TTC549 (cell line): ENCODE data around the gene EFNA3.
"Not testable (repeated sequence)": the region's sequence is repeated elsewhere in the genome, so short reads cannot be mapped to it uniquely, and the experiment has no call there.

Experiments used
- FAIRE-seq: peaks from 2 replicates; lab custom pipeline; 2012; peaks lifted over from hg19 to GRCh38; lab: Jason Lieb, UNC

The EFNA3 gene

DNA sequence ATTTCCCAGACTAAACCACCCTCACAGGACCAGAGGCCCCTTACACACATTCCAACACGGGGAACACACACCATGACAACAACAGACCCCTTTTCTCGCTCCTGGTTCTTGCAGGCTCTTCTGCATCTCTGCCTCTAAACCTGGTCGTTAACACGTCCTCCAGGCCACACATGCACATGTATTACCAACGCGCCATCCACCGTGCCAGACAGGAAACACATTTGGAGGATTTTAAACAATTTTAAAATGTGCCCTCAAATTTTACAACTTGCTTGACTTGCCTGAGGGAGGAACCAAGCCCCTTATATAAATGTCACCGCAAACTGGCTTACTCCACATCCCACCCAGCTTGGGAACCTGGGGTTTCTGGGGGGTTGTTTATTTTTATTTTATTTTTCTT, 32.2 kb downstream of the EFNA3 start:
- FAIRE-seq = no peak

DNA sequence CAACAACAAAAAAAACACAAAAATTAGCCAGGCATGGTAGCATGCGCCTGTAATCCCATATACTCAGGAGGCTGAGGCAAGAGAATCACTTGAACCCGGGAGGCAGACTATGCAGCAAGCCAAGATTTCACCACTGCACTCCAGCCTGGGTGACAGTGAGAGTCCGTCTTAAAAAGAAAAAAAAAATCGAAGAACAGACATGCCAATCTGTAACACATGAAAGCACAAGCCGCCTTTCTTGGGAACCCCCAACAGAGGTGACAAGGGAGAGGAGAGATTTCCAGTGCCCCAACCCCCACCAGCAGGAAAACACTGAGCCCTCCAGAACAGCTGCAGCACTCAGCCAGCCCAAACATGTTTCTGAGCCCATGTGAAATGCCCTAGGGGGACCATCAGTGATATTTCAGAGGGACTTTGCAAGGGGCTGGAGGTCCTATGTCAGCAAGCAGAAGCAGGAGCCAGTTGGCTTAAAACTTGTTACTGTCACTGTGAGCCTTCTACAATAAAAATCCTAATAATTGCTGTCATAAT, 34.9 kb downstream of the EFNA3 start:
- FAIRE-seq = no peak

DNA sequence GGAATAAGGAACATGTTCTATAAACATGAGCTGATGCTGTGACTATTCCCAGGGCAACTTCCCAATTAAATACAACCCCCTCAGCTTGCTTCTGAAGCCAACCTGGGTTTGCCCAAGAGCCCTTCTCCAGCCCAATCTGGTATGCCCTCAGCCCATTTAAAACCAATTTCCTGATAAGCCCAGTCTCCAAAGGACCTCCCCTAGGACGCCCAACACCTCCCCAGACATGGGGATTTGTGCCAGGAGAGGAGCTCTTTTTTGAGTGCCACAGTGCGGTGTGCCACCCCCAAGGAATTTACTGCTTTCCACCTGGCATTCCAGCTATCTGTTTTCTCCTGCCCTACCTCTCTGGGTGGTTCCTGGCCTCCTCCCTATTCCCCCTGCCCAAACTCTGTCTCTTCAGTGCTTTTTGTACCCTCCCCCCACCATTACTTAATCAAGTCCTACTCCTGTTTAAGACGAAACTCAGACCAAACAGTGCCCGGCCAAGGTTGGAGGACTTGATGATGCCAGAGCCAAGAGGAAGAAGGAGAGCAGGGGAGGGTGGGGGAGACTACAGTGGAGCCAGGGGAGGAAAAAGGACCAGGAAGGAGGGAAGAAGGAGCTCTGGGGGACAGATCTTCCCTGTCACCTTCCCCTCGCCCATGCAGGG, 37.6 kb downstream of the EFNA3 start:
- FAIRE-seq = no peak

DNA sequence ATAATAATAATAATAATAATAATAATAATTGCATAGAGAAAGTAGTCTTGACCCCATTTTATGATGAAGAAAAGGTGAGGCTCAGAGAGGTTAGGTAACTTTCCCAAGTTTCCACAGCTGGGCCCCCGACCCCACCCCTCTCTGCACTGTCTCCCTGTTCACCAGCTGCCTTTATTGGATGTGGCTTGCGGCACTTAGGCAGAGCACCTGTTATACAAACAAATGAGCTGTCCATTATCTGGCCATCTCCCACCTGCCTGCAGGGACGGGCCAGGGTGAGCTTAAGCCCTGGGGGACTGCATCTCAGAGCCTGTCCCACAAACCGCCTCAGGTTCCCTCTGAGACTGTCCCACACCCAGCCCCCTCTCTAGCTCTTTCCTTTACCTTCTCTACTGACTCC, 39.0 kb downstream of the EFNA3 start:
- FAIRE-seq = no peak

DNA sequence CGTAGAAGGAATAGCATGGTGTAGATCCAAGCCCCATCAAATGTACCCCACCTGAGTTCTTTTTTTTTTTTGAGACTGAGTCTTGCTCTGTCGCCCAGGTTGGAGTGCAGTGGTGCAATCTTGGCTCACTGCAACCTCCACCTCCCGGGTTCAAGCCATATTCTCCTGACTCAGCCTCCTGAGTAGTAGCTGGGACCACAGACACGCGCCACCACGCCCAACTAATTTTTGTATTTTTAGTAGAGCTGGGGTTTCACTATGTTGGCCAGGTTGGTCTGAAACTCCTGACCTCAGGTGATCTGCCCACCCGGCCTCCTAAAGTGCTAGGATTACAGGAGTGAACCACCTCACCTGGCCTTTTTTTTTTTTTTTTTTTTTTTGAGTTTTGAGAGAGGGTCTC, 39.5 kb downstream of the EFNA3 start:
- not testable (repeated sequence) for FAIRE-seq

DNA sequence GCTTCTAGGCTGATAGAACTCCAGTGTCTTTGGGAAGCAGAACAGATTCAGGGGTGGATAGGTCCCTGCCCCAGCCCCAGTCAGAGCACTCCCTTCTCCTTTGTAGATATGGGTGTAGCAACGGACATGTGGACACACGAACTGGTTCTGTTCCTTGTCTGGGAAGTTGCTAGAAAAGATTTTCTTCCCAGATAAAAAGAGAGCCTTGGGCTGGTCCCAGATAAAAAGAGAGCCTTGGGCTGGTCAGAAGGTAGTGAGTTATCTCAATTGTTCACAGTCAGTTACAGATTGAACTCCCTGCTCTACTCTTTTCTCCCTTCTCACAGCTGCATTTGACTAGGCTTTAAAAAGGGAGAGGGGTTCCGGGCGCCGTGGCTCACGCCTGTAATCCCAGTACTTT, 41.6 kb downstream of the EFNA3 start:
- FAIRE-seq = no peak

DNA sequence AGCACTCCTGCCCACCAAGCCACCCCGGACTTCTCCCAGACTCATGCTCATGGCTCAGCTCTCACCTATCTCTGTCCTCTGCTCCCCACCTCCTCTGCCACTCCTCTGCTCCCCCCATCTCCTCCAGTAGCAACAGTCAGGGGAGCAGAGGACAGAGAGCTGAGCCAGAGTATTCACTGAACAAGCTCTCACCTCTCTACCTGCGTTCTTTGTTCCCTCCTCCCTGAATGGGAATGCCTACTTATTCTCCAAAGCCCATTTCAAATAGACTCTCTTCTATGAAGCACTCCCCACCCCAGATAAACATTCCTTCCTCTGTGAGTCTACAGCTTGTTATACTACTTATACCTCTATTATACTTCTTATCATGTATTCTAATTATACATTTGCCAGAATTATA, 42.6 kb downstream of the EFNA3 start:
- no peak for FAIRE-seq

DNA sequence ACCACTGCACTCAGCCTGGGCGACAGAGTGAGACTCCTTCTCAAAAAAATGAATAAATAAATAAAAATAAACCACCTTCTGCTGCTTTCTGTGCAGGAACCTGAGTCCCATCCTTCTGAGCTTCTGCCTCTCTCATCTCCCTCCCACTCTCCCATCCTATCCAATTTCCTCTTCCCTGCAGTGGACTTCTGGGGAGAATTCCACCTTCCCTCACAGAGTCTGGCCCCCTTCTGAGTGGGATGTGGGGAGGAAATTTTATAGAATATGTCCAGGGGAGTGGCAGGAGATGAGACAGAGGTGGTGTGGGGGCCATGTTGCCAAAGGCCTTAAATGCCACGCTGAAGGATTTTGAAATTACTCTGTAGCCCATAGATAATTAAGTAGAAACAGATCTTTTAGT, 43.7 kb downstream of the EFNA3 start:
- FAIRE-seq = no peak

DNA sequence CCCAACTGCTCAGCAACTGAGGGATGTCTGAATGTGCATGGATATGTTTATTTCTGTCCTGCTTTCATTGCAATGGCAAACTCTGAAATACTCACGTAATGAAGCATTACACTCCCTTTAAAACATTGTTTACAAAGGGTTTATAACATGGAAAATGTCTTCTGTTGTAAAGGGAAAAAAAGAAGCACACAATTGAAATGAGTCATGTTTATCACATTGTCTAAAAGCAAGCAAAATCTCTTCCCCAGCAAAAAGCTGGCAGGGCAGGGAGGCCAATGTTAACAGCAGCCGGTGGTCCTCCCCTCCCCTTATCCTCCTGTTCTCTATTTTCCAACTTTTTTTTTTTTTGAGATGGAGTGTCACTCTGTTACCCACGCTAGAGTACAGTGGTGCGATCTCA, 45.2 kb downstream of the EFNA3 start:
- no peak for FAIRE-seq

DNA sequence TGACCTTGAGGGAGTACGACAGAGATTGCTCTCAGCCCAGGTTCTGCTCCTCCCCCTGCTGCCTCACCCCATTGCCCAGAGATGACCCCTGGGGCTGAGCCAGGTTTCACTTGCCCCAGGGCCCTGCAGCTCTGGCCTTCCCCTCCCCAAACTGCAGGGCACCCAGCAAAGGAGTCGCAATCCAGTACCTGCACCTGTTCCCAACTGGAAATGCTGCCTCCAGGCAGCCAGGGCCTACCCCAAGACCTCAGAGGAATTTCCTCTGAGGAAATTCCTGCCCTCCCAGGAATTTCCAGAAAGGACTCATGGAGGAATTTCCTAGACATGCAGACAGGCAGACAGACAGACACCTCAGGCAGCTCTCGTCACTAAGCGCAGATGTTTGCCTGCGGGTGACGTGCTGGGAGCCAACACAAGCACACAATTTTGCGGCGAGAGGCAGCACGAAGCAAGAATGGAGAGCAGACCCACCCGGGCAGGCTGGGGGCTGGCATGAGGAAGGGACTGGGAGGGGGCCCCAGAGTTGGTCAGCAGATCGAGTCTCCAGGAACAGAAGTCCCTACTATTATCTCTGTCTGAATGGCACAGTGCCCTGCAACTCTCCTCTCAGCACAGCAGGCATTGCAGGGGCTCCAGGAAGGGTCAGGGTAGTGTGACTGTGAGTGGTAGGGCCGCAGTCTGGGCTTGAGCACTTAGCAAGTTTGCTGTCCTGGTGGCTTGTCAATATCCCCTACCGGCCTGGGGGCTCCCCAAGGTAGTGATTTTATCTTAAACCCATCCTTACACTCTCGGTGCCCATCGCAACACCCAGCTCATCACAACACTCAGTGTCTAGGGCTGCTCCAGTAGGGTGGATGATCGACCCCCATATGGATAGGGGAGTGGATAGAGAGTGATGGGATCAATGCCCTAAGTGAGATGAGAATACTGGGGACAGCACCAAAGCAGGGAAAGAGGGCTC, 46.1 kb downstream of the EFNA3 start:
- no peak for FAIRE-seq

DNA sequence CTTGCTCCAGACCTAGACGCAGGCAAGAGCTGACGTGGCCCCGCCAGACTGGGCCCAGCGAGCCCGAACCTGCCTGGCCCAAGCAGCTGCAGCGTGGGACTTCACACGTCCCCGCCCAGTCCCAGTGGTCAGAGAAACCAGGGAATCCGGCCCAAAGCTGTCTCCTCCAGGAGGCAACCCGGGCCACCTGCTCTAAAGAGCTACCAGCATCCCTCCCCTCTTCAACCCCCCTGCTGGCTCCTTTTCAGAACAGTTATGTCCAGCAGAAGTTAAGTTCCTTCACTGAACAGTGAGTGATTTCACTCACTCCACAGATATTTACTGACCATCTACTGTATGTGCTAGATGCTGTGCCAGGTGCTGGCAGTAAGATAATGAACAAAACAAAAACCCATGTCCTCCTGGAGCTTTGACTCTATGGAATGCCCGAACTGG, 46.9 kb downstream of the EFNA3 start:
- FAIRE-seq = no peak

DNA sequence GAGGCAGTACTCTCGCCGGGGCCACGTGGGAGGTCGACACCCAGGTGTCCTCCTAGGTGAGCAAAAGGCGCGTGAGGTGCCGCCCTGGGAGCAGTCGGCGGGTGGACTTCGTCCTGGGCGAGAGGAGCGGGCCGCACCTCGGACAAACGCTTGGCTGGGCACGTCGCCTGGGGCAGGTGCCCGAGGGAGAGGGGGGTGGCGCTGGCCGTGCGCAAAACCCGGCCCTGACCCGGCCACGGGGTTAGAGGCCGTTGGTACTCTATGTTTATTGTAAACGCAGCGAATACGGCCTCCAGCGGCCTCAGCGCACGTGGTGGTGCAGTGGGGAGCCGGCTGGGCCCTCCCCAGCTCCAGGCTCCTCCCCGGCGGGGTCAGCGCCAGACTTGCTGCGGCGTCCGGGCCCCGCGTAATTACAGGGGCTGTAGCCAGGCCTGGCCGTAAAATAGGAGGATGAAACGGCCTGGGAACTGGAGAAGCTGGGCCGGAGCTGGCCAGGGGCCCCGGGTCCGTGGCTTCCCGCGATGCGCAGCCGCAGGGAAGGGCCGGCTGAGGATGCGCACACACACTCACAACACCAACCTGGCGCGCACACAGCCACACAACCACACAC, 47.4 kb downstream of the EFNA3 start:
- no peak for FAIRE-seq

DNA sequence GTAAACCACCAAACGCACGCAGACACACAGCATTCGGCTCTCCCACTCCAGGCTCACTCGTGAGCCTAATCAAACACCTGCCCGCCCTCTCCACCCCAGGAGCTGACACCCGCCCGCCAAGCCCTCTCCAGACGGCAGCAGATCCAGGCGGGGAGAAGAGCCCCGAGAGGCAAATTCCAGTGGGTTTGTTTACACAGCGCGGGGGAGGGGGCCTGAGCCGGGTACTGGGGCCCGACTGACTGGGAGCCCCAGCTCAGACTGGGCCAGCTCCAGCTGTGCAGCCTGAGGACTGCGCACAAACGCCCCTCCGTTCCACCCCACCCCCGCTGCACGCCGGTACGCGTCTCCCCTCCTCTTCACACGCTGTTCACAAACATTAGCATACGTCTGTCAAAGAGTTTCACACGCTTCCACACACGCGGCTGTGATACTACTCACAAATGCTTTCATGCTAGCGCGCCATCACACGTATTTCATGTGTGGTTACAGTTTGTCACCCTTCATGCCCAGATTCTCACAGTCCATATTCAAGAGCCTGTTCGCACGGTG, 48.0 kb downstream of the EFNA3 start:
- no peak for FAIRE-seq

DNA sequence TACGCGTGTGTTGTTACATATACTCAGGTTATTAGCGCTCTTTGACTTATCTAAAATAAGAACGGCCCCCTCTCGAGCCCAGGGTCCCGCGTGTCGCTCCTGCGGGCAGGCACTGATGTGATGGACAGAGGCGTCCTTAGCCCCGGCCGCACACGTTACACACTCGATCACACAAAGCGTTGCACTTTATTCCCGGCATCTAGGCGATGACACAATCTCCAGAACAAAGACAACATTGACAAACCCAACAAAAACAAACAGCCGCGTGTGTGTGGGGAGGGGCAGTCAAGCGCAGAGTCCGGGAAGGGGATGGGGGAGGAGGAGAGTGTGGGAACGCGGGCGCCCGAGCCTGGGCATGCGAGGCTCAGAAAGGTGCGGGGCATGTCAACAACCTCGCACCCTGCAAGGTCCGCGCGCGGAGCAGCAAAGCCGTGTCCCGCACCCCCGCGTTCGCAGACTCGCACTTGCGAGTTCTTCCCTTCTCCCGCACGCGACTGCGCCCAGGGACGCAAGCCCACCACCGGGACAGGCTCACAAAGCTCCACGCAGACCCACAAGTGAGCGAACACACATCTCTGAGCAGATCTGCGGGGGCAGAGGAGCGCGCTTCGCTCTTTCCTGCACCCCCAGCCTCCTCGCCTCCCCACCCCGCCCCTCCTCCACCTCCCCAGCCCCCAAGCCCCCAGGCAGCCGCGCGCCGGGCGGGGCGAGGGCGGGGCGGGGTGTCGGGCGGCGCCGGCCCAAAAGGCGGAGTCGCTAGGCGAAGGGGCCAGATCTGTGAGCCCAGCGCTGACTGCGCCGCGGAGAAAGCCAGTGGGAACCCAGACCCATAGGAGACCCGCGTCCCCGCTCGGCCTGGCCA, 48.7 kb downstream of the EFNA3 start, which contains the start of gene EFNA1:
TSS of gene EFNA1 (plus strand) at position 772 of the 862 bp plus-strand sequence. CDS start 102 bp downstream, outside the sequence.
- FAIRE-seq = no peak

DNA sequence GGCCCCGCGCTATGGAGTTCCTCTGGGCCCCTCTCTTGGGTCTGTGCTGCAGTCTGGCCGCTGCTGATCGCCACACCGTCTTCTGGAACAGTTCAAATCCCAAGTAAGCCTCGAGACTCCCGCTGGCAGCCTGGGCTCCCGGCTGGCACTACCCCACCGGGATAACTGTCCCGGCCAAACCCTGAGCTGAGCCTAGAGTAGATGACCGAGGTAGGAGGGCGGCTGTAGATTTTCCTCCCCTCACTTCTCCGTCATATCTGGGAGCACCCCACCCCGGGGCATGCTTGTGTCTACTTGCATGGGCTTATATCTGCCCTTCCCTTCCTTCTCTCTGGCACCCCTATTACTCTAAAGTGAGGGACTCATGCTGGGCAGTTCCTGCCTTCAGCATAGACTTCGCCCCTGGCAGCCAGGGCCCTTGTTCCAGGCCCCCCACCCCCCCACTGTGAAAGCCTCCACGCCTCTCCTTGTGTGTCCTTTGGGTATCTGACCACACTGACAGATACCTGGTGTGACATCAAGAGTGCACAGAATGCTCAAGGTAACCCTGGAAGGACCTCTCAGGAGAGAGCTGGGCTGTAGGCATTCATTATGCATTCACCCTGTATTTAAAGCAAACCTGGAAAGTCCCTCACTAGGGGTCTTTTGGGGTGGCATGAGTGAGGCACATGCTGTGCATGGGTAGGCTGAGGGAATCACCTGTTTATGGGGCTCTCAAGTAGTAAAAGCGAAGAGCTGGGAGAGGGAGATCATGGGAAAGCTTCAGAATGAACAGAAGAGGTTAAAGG, 49.5 kb downstream of the EFNA3 start:
- FAIRE-seq = no peak

DNA sequence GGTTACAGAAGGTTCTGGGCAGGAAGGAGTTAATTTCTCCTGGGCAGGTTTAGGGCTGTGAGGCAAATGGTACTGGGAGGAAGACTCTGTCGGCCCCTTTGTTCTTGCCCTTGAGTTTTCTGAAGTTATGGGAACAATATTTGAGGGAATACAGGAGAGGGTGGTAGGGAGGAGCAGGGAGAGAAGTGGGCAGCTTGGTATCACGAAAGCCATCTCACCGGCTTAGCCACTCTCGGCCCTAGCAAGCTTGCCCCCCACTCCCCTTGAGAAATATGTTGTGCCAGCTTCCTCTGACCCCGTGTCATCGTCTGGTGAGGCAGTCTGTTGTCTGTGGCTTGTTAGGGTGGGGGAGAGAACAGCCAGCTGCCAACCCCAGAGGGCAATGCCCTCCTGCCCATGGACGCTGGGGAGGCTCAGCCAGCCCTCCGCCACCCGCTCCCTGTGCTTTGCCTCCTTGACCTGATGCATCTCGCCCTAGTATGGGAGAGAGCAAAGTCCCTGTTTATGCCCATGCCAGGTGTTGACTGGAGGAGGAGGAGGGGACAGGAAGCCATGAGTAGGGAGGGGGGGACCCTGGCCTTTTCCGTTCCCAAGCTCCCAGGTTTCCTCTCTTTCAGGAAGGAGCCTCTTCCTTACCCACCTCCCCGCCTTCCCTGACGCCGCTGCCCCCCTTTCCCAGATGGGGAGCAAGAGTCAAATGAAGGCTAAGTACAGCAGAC, 50.3 kb downstream of the EFNA3 start:
- no peak for FAIRE-seq

DNA sequence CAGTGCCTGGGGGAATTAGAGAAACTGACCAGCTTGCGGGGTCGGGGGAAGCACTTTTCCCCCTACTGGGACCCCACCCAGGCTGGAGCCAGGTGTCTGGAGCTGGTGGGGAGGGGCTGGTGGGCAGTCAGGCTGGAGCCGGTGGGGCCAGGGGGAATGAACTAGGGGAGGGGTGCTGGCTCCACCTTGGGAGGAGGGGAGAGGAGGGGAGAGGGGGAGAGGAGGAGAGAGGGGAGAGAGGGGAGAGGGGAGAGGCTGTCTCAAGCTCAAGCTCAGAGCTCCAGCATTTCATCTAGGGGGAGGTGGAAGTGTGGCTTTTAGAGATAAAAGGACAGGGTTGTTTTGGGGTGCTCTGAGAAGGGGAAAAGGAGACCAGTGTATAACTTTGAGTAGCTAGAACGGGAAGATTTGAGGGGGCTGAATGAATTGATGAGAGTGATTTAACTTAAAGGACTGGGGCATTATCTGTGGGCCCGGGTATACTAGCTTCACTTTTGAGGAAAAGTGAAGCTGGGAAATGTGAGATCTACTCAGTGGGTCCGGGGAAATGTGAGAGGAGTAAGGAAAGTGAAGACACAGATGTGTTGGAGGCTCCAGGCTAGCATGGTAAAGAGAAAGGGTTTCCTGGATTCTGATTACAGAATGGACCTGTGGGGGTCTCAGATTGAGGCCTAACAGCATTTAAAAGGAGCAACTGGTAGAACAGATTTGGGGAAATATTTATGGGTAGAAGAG, 51.8 kb downstream of the EFNA3 start:
- FAIRE-seq = no peak

DNA sequence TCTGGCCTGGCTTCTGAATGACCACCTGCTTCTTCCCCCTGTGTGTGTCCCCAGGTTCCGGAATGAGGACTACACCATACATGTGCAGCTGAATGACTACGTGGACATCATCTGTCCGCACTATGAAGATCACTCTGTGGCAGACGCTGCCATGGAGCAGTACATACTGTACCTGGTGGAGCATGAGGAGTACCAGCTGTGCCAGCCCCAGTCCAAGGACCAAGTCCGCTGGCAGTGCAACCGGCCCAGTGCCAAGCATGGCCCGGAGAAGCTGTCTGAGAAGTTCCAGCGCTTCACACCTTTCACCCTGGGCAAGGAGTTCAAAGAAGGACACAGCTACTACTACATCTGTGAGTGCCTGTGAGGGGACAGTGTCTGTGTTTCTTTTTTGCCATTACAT, 52.6 kb downstream of the EFNA3 start:
- FAIRE-seq = no peak

DNA sequence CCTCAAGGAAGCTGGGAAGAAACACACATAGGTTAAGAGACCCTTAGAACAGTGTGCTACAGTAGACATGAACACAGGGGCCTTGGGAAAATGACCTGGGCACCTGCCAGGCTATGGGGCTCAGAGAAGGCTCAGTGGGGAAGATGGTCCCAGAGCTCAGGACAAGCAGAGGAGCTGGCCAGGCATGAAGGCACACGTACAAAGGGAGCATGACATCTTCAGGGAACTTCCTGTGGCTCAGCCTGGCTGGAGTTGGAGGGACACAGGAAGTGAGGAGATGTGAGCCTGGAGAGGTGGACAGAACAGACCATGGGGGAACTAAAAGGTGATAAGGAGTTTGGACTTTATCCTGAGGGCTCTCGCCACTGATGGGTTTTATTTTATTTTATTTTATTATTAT, 53.2 kb downstream of the EFNA3 start:
- no peak for FAIRE-seq
